WERI-Rb-1 (cell line): Measurements from ENCODE around the gene NRXN3.

Source experiments
- DNase-seq: peaks from one replicate; pipeline ENCODE4 v3.0.0-alpha.2; 2020
- H3K27ac ChIP-seq: fragments of 250-450 bp; sonication (Bioruptor Pico); 2 replicates; pipeline ENCODE4 v1.5.1; 2020; ENCODE audit warnings: mild to moderate bottlenecking, moderate library complexity
- H3K27me3 ChIP-seq: fragments of 250-450 bp; sonication (Bioruptor Pico); 2 replicates; pipeline ENCODE4 v1.5.1; 2021; ENCODE audit warnings: mild to moderate bottlenecking, low read depth, moderate library complexity; ENCODE audit not compliant: insufficient read depth, severe bottlenecking
- H3K36me3 ChIP-seq: fragments of 250-450 bp; sonication (Bioruptor Pico); 2 replicates; pipeline ENCODE4 v1.5.1; 2020; ENCODE audit warnings: mild to moderate bottlenecking, moderate library complexity
- H3K4me3 ChIP-seq: 2 replicates; pipeline ENCODE4 v1.5.1; 2011; ENCODE audit warnings: low read depth, mild to moderate bottlenecking, control low read depth, low read length
- H3K9me3 ChIP-seq: fragments of 250-450 bp; sonication (Bioruptor Pico); 2 replicates; pipeline ENCODE4 v1.5.1; 2021; ENCODE audit warnings: mild to moderate bottlenecking, moderate library complexity; ENCODE audit not compliant: severe bottlenecking
- CTCF ChIP-seq: IDR thresholded peaks from 2 replicates; pipeline ENCODE4 v1.5.1; 2011; ENCODE audit warnings: low read depth, mild to moderate bottlenecking, control low read depth, inconsistent platforms, low read length

NRXN3 gene

GRCh38 chr14:79278286-79278797, 1108.2 kb downstream of the NRXN3 start:
- DNase-seq: peak; percentile 17
- H3K4me3 ChIP-seq: peak overlapping the region; percentile 56
- TF ChIP-seq CTCF: no peak
- no peaks in the 10 kb centered on the region for H3K36me3 ChIP-seq
- no peaks in the 10 kb centered on the region for H3K9me3 ChIP-seq
- no peaks in the 10 kb centered on the region for H3K27me3 ChIP-seq
- no peak overlapping the region for H3K27ac ChIP-seq

- Histone ChIP-seq H3K9me3 (no peaks in the 10 kb centered on the region), H3K4me3 (peak overlapping the region; percentile 56), H3K27me3 (no peaks in the 10 kb centered on the region), H3K27ac (no peak overlapping the region), H3K36me3 (no peaks in the 10 kb centered on the region)
- no peak for TF ChIP-seq CTCF
- DNase-seq: peak; percentile 92
Observed at GRCh38 chr14:79278798-79279644, 1108.8 kb downstream of the NRXN3 start.

GRCh38 chr14:79279645-79280597, 1109.7 kb downstream of the NRXN3 start:
- no peak for TF ChIP-seq CTCF
- H3K9me3 ChIP-seq: no peaks in the 10 kb centered on the region
- peak; percentile 17 for DNase-seq
- H3K36me3 ChIP-seq: no peaks in the 10 kb centered on the region
- no peaks in the 10 kb centered on the region for H3K27me3 ChIP-seq
- peak overlapping the region; percentile 56 for H3K4me3 ChIP-seq
- H3K27ac ChIP-seq: no peak overlapping the region

GRCh38 chr14:79281244-79282152, 1111.3 kb downstream of the NRXN3 start:
- no peak for DNase-seq
- TF ChIP-seq CTCF: no peak
- Histone ChIP-seq H3K36me3 (no peaks in the 10 kb centered on the region), H3K4me3 (no peak overlapping the region), H3K9me3 (no peaks in the 10 kb centered on the region), H3K27ac (no peak overlapping the region), H3K27me3 (no peaks in the 10 kb centered on the region)

GRCh38 chr14:79284621-79285020, 1114.4 kb downstream of the NRXN3 start:
- no peaks in the 10 kb centered on the region for H3K27me3 ChIP-seq
- no peak for TF ChIP-seq CTCF
- no peaks in the 10 kb centered on the region for H3K9me3 ChIP-seq
- no peaks in the 10 kb centered on the region for H3K36me3 ChIP-seq
- no peak overlapping the region for H3K27ac ChIP-seq
- no peak for DNase-seq
- no peak overlapping the region for H3K4me3 ChIP-seq
